Measurements from ENCODE around the gene CST2.
"Not testable (repeated sequence)": the region's sequence is repeated elsewhere in the genome, so short reads cannot be mapped to it uniquely, and the experiment has no call there.

The CST2 gene

DNA sequence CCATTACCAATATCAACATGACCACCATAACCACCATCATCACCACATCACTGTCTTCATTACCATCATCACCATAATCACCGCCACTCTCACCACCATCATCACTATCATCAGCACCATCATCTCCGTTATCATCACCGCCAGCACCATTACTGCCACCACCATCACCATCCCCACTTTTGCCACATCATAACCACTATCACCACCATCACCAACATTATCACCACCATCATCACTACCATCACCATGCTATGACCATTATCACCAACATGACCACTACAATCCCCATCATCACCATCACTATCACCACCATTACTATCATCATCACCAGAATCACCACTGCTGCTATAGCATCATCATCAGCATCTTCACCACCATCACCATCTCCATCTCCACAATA lies 25.7 kb downstream of the CST2 start:
- no peak for DNase-seq

DNA sequence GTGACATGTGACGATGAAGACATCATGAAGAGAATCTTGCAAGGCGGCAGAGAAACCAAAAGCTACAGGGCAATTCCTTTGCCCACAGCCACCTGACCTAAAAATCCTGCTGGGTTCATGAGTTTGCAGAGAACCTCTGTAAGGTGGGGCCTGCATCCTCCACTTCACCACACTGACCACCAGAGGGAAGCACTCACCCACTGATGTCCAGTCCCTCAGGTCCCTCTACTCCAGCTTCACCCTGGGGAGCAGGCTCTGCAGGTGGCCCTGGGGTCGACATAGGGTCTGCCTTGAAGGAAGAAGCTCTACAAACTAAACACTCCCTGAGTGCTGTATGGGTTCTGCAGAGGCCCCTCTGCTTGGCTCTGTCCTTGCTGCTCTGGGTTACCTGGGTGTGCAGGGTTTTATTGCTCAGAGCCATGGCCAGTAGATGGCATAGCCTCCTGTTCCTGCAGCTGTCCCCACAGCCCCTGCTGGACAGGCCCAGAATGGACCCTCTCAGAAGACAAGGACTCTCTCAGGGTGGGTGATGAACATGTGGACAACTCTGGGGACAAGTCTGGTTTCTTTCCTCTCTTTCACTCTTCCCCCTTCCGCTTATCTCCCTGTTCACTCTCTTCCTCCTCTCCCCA lies 27.2 kb downstream of the CST2 start:
- DNase-seq: peak; percentile 12

DNA sequence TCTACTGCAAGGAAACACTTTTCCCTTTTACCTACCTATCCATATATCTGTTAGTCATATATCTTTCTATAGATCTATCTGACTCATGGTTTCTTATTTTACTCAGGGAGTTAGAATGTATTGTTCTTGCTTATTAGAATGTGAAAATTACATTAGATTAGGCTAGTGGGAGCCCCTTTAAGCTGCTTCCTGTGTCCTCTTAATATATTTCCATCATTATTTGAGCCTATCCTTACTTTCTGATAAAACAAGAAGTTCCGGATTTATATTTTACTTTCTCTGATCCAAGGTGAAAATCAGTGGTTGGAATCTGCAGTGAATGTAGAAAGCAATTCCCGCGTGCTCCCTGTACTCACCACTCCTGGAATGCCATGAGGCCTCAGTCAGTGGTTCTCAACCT lies 31.0 kb downstream of the CST2 start:
- DNase-seq: no peak

DNA sequence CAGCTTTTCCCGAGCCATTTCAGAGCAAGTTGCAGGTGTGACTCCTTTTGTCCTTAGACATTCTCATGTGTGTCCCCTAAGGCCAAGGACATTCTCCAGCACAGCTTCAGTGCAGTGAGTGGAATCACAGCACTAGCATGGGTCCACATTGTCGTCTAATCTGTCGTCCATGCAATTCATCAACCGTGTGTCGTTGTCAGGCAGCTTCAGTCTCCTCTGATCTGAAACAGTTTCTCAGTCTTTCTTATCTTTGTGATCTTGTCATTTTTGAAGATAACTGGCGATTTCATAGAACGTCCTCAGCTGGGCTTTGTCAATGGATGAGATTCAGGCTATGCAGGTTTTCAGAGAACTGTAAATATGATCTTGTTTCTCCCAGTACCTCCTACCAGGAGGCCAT lies 31.7 kb downstream of the CST2 start:
- no peak for DNase-seq

DNA sequence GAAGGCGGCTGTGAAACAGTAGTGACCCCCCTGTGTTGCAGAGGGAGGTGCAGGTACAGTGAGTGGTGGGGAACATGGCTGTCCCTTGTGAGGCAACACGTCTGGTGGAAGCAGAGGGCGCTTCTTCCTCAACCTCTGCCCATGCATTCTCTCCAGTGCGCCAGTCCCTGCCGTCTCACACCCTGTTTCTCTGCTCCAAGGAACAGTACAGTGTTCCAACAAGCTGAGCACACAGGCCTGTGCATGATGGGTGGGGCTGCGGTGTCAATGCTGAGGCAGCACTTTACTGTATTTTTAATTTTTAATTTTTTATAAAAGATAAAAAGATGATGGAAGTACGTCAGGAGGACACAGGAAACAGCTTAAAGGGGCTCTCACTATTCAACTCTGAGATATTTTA lies 32.5 kb downstream of the CST2 start:
- DNase-seq: no peak

DNA sequence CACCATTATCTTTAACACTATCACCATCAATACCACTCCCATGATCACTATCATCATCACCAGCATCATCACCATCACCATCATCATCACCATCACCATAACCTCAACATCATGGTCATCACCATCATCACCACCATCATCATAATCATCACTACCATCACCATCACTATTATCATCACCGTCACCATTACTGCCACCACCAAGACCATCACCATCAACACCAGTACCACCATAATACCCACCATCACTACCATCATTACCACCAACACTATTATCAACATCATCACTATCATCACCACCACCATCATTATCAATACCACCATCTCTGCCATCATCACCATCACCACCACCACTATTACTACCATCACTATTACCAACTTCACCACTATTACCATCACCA lies 43.1 kb downstream of the CST2 start:
- no peak for DNase-seq

DNA sequence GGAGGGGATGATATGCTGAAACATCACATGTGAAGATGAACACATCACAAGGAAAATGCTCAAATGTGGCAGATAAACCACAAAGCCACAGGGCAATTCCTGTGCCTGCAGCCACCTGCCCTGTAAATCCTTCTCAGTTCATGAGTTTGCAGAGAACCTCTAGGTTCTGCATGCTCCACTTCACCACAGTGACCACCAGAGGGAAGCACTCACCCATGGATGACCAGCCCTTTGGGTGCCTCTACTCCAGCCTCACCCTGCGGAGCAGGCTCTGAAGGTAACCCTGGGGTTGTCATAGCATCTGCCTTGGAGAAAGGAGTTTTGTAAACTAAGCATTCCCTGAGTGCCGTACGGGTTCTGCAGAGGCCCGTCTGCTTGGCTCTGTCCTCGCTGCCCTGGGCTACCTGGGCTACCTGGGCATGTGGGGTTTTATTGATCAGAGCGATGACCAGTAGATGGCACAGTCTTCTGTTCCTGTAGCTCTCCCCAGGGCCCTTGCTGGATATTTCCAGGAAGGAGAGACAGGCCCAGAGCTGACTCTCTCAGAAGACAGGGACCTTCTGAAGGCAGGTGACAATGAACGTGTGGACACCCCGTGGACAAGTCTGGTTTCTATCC lies 44.1 kb downstream of the CST2 start:
- DNase-seq: no peak

DNA sequence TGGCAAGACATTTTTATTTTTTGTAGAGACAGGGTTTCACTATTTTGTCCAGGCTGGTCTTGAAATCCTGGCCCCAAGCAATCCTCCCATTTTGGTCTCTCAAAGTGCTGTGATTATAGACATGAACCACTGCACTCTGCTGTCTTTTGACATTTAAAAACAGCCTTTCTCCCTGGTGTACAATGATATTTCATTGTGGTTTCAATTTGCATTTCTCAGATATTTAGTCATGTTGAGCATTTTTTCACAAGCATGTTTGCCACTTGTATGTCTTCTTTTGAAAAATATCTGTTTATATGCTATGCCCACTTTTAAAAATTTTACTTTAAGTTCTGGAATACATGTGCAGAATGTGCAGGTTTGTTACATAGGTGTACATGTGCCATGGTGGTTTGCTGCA lies 47.9 kb downstream of the CST2 start:
- DNase-seq: not testable (repeated sequence)

DNA sequence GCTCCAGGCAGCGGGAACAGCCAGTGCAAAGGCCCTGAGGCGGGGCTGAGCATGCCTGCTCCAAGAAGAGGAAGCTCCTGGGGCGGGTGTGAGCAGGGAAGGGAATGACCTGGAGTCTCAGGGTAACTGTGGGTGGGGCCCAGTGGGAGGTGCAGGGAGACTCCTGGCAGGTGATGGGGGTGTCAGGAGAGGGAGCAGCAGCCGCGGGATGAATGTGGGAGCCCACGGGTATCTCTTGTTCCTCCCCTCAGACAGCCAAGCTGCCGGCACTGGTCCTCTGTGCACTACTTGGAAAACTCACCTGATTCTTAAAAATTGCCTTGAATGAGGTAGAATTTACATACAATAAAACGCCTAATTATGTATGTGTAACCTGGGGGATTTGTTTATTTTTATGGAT lies 49.1 kb downstream of the CST2 start:
- DNase-seq: not testable (repeated sequence)

DNA sequence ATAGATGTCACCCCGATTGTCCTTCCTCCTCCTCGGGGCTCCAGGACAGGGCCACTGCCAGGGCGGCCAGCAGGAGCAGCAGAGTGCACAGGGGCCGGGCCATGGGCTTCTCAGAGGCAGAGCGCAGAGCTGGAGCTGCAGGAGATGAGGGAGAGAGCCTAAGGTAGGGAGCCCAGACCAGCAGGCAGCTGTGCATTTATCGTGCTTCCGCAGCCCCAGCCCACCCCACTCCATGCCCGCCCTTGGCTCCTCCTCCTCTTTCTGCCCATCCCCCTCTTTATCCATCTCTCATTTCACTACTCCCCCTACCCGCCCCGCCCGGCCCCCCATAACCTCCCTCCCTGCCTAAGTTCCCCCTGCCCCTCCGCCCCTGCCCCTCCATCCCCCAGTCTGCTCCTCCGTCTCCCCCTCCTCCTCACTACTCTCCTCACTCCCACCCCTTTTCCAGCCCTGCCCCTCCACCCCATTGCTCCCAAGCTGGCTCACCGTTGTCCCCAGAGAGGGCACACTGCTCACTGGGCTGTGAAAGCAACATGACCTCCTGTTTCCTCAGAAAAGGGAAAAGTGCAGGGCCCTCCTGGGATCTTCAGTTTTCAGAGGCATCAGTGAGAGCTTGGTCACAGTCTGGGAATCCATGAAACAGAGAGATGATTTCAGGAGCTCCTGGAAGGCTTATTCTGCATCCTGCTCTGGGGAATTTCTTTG lies 50.3 kb downstream of the CST2 start:
- DNase-seq: no peak

DNA sequence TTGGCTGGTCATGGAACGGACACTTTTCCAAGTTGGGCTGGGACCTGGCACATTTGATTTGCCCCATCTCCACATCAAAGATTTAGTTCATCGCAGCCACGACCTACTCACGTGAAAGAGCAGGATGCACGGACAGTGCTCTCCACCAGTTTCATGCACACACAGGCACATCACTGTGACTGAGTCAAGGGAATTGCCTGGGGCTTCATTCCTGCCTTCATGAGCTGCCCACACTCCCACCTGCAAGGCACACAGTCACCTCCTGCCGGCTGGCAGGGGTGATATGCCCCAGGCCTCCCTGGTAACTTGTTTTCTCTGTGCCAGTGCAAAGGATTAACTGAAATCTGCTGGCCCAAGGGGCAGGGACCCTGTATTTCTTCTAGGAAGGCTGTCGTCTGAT lies 52.4 kb downstream of the CST2 start:
- DNase-seq: no peak

Measured in CD4-positive, alpha-beta T cell treated with Interleukin-12 subunit alpha and Interleukin-12 subunit beta, for 1 hour (primary cell).